HUDEP-2 (cell line): ENCODE results near the gene FAM222A.
A peak's percentile ranks its signal among the peaks of the same experiment; 100 is the strongest.
"Not testable (repeated sequence)": the region's sequence is repeated elsewhere in the genome, so short reads cannot be mapped to it uniquely, and the experiment has no call there.

Experiments used
- DNase-seq, 76 experiments: peaks; one replicate each; lab custom pipeline; 2025; ENCODE audit not compliant: unreplicated experiment in 76 of 76; lab: John Stamatoyannopoulos, UW

The FAM222A gene

DNA sequence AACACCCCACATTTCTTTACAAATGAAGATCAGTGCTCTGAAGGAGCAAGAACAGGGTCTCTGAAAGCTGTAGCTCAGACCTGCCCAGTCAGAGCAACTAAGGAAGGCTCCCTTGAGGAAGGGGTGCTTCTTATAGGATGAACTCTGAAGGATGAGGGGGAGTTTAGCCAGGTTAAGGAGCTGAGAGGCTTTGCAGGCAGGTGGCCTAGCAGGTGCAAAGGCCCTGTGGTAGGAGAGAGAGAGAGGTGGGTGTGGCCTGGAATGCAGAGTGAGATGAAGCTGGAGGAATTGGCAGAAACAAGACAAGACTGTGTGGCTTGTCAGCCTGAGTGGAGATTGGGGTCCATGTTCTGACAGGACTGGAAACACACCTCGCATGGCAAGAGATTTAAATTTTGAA is 20.5 kb upstream of the FAM222A start:
- DNase-seq = no peak

DNA sequence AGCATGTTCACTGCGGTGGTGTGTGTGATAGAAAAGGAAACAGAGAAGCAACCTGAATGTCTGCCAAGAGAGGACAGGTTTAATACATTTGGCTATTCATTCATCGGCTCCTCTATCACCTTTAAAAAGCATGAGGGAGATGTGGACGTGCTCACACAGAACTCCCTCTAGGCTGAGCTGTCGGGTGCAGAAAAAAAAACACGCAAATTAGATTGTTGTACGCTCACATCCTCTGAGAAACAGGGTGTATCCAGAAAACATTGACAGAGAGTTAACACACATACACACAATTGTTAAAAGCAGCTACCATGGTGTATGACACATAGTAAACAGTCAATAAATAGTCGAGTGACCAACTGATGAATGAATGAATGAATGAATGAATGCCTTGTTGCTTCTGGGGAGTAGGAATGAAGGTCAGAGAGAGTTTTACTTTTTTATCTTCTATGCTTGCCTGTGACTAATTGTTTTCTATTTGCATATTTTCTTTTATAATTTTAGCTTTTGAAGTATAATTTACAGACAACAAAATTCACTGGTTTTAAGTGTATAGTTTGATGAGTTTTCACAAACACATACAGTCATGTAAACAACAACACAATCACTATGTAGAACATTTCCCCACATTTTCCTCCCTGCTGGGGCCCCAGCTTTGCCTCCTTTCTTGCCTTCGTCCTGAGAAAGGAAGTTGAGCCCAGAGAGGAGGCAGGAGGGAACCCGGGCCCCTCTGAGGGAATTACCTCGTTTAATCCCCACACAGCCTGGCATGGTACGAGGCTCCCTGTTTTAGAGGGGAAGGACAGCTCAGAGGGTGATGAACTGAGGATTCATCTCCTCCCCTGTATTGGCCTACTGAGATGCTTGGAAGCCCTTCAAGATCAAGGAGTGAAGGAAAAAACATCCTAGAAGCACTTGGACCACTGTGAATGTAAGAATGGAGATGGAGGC is 19.7 kb upstream of the FAM222A start:
- no peak for DNase-seq

DNA sequence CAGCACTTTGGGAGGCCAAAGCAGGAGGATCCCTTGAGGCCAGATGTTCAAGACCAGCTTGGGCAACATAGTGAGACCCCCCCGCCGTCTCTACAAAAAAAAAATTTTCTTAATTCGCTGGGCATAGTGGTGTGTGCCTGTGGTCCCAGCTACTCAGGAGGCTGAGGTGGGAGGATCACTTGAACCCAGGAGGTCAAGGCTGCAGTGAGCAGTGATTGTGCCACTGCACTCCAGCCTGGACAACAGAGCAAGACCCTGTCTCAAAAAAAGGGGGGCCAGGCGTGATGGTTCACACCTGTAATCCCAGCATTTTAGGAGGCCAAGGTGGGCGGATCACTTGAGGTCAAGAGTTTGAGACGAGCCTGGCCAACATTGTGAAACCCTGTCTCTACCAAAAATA is 19.0 kb upstream of the FAM222A start:
- not testable (repeated sequence) for DNase-seq

DNA sequence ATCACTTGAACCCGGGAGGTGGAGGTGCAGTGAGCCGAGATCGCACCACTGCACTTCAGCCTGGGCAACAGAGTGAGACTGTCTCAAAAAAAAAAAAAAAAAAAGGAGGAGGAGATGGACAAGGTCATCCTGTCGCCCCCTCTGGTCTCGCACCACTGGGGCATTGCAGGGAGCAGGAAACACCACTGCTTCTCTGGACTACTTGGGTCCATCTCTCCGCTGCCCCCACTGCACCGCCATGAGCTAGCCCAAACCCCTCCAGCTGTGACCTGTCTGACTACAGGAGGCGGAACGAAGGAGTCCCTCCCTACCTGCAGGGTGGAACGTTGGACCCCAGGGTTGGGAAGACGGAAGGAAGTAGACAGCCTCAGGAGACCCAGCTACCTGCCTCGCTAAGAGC is 18.2 kb upstream of the FAM222A start:
- no peak for DNase-seq

DNA sequence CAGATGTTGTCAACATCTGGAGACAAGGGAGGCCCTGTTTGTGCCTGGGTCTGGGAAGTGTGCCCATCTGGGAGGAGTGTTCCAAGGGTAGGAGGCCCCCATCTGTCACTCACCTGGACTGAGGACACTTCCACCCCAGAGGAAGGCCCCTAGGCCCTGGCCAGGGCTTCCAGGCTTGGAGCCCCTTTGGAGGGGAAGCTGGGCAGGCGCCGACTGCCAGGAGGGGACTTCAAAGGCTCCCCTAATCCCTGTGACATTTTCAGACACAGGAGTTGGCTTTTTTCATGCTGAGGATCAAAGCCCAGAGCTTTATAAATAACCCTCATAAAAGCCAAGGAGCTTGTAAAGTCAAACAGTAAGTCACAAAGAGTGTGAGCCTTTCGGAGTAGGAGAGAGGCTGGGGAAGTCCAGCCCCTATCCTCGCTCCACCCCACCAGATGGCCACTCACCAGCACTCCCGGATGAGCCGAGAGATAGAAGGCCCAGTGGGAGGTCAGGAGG is 17.6 kb upstream of the FAM222A start:
- peak in 5 of 76 experiments; percentile 11 to 33 (median 17) for DNase-seq

DNA sequence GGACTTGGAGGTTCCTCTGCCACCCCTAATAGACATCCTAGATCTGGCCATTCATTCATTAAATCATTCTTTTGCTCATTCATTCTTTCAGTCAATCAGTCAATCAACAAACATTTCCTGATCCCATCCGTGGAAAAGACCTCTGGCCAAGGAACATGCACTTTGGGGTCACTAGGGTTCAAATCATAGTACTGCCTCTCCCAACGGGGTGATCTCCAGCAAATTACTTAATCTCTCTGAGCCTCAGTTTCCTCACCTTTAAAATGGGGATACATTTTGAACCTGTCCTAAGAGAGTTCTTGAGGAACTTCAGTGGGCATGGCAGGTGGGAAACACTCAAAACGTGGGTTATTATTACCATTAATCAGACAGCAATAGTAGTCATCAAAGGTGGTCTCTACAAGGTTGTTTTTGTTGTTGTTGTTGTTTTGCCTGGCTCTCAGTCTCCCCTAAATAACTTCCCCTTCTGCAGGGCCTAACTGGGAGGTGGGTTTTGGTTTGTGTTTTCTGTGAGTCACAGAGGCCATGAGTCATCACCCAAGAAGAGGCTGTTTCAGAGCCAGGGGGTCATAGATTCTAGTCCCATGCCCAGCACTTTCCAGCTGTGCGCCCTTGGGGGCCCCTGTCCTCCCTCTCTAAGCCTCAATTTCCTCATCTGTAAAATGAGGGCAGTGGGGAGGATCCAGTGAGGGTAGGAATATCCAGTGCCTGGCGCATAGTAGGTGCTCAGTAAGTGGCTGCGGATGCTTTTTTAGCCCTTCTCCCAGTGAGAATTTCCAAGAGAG is 16.9 kb upstream of the FAM222A start:
- peak in 1 of 76 experiments; percentile 10 for DNase-seq

DNA sequence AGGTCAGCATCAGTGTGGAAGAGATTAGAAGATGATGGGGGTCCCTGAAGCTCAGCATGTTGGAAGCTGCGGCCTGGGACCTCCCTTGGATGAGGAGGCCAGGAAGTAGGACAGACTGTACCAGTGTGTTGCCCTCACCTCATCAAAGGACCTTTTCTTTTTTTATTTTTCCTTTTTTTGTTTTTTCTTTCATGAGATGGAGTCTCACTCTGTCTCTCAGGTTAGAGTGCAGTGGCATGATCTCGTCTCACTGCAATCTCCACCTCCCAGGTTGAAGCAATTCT is 16.4 kb upstream of the FAM222A start:
- no peak for DNase-seq

DNA sequence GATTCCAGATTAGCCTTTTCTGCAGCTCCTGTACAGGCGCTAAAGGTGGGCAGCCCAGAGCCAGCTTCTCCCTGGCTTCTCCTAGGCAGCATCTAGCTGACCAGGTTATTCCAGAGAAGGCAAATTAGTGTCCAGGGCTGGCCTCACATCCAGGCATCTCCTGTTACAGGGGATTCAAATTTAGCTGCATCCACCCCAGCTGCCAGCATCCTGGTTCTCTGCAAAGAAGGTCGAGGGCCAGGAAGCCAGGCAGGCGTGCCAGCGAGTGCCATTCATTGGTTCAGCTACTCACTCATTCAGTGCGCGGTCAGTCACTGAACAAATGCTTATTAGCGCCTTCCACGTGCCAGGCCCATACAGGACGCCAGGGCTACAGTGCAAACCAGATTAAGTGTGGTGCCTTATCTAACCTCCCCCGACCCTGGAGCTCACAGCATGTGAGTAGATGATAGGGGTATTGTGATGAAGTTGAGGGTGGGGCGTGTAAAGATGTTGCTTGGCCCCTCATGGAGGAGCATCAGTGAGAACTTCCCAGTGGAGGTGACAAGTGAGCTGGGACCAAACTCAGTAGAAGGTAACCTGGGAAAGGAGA is 15.7 kb upstream of the FAM222A start:
- DNase-seq = peak in 72 of 76 experiments; percentile 16 to 83 (median 56)

DNA sequence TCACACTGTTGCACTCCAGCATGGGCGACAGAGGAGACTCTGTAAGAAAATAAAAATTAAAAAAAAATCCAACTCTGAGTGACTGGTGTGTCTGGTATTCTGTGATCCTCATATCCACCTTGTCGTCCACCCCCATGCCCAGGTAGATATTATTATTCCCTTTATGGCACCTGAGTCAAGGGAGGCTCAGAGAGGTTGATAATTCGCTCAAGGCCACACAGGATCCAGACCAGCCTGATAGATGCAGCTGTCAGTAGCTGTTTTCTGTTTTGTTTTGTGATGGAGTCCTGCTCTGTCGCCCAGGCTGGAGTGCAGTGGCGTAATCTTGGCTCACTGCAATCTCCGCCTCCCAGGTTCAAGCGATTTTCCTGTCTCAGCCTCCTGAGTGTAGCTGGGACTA is 14.8 kb upstream of the FAM222A start:
- DNase-seq = no peak

DNA sequence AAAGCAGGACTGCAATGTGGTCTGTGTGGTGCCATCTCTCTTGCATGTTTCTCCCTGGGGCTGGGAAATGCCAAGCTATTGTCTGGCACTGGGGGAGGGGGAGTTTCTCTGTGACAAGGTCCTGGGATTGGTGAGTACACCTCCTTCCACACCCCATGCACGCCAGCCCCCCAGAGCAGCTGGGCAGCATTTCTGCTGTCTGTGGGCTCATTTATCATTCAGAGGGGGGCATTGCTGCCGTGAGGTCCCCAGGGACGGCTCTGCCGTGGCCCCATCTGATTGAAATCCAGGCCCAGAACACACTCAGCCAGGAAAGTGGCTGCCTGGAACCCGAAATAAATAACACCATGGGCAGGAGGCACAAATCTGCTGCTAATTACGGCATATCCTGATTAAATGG is 12.6 kb upstream of the FAM222A start:
- no peak for DNase-seq

DNA sequence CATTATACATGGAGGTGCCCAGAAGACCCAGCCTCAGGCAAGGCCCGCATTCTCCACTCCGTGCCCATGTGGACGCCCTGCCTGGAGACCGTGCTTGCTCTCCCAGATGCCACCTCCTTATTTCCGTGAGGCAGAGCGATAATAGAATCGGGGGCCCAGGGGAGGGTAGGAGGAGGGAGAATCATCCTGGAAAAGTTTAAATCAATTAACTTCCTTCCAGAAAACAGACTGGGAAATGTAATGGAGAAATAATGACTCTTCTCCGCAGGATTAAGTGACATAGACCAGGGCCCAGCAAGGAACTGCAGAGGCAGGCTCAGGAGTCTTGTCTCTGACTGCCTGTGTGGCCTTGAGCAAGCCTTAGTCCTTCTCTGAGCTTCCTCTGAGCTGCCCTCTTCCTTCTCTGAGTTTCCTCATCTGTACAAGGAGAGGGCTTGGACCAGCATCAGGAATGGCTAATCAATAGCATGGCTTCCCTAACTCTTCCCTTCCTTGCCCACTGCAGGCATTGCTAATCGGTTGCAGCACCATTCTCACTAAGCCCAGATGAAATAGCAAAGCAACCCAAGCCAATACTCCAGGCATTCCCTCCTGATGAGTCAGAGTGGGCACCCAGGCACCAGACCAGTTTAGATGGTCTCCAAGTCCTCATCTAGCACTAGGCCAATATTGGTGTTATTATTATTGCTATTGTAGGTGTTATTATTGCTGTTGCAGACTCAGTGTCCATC is 11.3 kb upstream of the FAM222A start:
- DNase-seq = no peak

DNA sequence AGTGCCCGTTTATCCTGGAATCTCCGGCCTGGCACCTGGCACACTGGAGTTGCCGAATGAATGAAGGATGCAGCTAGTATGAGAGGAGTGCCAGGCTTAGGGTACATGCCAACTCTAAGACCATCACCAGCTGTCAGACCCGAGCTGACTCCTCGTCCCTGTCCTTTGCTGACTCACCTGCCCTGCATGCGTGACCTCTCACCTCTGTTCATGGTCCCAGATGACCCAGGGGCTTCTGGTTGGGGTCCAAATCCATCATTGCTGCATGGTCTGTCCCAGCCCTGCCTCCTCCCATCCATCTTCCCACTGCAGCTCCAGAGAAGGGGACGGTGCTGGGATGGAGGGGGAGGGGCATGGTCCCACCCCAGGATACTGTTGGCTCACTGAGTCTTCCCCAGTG is 9.9 kb upstream of the FAM222A start:
- no peak for DNase-seq

DNA sequence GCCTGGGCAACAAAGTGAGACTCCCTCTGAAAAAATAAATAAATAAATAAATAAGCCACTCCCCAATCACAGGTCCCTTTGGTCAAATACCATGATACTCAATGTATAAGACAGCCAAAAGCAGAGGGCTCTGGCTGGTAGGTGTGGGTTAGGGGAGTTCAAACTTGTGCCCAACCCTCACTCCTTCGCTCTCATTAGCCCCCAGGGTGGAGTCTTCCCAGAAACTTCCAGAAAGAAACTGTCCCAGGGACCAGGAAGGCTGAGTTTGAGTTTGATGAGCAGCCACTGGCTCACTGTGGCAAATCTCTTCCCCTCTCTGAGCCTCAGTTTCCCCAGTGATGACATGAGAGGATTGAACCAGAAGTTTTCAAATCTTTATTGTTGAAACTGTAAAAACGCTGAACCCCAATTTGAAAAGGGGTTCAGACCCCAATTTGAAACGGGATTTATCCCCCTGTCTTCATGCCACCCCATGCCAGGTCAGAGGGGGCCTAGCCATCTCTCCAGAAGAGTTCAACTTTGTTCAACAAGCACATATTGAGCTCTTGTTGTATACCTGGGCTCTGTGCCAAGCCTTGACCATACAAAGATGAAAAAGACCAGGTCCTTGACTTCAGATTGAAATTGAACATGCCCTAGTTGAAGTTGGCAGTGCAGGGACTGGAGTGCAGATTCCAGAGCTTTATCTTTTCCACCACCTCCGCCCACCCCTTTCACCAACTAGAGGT is 9.1 kb upstream of the FAM222A start:
- DNase-seq = no peak

DNA sequence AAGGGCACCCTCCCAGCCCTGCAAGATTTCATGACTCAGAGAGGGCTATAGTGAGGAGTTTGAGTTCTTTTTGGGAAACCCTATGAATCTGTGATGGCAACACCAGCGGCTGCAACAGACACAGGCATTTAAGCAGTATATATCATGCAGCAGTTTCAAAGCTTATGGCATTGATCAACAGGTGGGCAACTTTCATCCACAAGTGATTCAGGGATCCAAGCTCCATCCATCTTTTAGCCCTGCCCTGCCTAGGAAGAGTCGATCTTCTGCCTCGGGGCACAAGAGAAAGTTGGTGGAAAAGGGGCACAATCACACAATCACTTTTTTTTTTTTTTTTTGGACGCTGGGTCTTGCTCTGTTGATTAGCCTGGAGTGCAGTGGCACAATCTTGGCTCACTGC is 8.3 kb upstream of the FAM222A start:
- no peak for DNase-seq

DNA sequence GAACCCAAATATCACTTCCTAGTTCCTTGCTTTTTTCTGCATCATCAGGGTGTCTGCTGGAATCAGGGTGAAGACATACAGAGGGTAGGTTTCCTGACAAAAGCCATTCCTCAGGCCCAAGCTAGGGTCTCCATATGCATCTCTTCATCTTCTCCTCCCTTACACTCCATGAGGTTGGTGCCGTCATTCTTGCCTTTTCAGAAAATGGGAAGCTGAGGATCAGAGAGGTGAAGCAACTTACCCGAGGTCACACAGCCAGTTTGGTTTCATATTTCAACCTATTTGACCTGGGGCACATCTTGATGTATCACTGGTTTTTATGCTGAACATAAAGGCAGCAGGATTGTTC is 7.3 kb upstream of the FAM222A start:
- DNase-seq = no peak

DNA sequence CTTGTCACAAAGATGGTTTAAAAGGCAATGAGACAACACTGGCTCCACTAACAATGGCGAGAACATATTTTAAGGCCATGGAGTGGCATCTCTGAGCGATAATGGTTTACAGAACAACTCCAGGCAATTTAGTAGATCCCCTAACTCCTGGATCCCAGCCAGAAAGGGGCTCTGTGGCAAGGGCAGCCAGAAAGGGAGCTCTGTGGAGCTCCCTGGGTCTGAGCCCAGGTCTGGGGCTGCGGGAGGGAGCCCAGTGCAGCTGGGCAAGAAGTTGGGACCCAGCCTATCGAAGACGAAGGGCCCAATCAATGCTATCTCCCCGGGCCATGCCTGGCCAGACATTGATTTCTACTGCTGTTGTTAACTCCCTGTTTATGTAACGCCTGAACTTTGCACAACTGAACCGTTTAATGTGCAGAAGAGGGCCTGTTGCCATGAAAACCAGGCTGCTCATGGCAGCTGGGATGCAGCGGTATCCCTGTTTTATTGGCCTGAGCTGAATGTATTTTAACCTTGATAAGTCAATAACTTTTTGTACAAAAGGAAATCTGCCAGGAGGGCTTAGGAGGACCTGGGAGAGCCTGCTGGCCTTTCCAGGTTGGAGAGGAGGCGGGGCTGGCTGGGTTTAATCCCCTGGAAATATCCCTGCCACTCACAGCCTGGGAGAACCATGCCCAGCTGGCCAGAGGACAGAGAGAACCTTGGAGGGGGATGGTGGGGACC is 6.7 kb upstream of the FAM222A start:
- peak in 61 of 76 experiments; percentile 8 to 69 (median 39) for DNase-seq

DNA sequence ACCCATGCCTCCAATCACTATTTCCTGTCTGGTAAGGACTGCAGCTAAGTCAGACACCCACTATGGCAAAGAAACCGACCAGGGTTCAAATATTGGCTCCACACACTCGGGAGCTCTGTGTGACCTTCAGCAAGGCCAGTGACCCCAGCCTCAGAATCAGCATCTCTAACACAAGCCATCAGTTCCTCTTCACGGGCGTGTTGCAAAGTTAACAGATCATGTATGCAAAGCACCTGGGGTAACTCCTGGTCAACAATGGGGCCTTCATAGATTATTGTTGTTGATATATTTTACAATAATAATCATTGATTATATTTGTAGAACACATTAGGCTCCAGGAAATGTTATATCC is 6.2 kb upstream of the FAM222A start:
- no peak for DNase-seq

DNA sequence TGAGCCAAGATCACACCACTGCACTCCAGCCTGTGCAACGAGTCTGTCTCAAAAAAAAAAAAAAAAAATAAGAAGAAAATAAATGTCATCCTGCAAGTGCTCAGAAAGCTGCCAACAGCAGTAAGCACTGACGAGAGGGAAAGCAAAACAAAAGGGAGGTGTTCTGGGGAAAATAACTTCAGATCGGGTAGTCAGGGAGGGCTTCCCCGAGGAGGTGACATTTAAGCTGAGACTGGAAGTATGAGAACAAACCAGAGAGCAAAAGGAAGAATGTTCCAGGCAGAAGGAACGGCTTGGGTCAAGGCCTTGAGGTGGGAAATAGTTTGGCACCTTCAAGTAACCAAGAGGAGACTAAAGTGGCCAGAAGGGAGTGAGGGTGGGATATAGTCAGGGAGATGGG is 4.7 kb upstream of the FAM222A start:
- no peak for DNase-seq

DNA sequence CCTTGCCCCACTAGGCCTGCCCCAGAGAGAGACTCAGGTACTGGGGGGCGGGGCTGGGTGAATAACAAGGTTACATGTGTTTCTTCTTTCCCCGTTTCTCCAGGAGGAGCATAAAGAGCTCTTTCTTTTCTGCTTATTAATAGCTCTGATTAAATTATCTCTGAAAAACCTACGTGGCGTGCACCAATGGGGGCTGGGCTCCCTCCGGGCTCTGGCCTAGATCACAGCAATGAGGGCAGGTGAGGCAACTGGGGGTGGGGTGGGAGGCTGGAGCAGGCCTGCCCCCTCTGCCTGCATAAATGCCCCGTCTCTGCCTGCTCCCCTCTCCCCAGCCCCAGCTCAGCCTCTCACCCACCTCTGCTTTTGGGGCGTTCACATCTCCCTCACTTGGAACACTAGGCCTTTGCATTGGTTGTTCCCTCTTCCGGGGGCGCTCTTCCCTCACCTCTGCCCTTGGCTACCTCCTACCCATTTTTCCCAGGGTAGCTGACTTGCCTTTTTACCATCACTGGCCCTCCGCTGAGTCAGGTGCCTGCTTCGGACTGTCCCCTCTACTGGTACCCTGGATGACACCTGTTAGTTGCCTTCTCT is 4.1 kb upstream of the FAM222A start:
- no peak for DNase-seq
